GM12875 (cell line): ENCODE measurements around the gene CUEDC1.

Experiments used
- H3K4me3 ChIP-seq: one replicate; pipeline ENCODE4 v1.5.1; 2011; ENCODE audit warnings: low read depth, low read length, control low read depth
- TF ChIP-seq, protein P1 (sequence below): IDR thresholded peaks from 2 replicates; pipeline ENCODE4 v1.5.1; 2011; ENCODE audit warnings: low read depth, mild to moderate bottlenecking, control low read depth, inconsistent platforms, low read length, moderate library complexity, borderline replicate concordance; ENCODE audit not compliant: insufficient read depth

CUEDC1 gene

DNA sequence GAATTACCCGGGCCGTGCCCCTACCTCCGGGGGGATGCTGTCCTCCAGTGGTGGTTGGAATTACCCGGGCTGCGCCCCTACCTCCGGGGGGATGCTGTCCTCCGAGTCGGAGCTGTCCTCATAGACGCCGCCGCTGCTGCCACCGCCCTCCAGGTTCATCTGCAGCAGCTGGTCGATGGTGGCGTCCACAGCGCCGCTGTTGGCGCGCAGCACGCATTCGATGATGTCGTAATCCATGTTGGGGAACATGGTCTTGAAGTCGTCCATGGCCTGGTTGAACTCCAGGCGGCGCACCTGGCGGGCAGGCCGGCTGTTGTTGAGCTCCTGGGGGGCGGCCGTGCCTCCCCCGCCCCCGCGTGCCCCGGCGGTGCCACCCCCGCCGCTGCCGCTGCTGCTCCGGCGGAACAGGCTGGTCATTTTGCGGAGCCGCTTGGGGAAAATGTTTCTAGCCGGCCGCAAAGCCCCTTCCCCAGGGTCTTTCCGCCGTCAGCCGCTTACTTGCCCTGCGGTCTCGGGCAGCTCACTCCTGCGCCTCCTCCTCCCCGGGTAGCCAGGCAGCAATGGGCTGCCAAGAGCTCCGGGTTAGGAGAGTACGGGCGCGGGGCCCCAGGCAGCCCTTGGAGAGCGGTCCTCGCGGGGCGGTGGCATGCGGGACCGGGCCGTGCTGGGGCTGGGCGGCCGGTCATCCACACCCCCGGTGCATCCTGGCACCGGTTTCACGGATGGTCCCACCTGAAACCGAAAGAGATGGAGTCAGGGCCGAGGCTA, 69.9 kb downstream of the CUEDC1 start:
- H3K4me3 ChIP-seq = no peak overlapping the region
- TF ChIP-seq, protein P1, sequence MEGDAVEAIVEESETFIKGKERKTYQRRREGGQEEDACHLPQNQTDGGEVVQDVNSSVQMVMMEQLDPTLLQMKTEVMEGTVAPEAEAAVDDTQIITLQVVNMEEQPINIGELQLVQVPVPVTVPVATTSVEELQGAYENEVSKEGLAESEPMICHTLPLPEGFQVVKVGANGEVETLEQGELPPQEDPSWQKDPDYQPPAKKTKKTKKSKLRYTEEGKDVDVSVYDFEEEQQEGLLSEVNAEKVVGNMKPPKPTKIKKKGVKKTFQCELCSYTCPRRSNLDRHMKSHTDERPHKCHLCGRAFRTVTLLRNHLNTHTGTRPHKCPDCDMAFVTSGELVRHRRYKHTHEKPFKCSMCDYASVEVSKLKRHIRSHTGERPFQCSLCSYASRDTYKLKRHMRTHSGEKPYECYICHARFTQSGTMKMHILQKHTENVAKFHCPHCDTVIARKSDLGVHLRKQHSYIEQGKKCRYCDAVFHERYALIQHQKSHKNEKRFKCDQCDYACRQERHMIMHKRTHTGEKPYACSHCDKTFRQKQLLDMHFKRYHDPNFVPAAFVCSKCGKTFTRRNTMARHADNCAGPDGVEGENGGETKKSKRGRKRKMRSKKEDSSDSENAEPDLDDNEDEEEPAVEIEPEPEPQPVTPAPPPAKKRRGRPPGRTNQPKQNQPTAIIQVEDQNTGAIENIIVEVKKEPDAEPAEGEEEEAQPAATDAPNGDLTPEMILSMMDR = no peak

DNA sequence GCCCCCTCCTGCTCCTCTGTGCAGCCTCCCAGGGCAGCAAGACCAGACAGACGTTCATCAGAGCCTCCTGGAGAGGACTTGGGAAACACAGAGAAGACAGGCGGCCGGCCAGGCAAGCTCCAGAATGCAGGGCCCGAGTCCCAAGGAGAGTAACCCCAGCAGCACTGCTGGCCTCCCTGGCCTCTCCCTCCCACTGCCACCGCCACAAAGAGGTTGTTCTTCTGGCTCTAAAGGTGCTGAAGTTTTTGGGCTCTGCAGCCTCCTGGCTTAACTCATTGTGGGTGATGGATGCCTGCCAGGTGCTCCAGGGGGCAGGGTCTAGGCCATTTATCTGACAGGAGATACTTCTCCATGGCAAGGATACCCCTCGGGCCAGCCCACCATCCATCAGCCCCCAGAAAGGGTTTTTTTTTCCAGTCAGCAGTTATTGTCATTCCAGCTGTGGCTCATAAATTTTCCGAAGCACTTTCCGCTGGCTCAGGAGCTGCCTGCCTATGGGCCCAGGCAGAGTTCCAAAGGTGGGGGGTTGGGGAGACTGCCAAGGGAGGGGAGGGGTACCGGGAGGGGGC, 73.3 kb downstream of the CUEDC1 start:
- TF ChIP-seq, protein P1 = no peak
- H3K4me3 ChIP-seq = no peak overlapping the region

DNA sequence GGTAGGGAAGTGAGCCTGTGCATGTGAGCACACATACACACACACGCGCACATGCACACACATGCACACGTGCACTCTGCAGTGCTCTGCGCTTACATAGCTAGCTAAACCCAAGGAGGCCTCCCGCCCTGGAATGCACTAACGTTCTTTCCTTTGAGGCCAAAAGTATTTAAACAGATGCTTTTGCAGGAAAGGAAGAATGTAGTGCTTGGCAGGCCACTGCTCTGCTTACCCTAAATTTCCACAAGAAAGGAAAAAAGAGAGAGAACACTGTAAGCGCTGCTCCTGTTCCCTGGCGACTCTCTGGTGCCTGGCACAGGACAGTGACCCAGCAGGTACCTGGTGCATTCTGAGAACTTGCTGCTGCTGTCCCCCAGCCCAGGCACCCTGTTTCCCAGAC, 74.1 kb downstream of the CUEDC1 start:
- TF ChIP-seq, protein P1 = no peak
- H3K4me3 ChIP-seq = no peak overlapping the region

DNA sequence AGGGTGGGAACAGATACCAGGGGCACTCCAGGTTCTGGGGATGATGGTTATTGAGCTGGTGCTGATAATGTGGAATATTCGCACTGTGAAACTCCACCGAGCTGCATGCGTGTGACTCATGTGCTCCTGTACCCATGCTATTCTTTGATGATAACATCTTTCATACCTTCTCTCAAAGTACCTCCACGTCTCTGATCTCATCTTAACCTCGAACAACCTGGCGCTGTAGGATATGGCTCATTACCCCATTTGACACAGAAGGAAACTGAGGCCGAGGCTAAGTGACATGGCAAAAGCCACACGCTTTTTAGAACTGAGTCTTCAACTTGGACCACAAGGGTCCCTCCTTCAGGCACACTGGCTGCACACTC, 75.1 kb downstream of the CUEDC1 start:
- TF ChIP-seq, protein P1 = no peak
- H3K4me3 ChIP-seq = no peak overlapping the region

DNA sequence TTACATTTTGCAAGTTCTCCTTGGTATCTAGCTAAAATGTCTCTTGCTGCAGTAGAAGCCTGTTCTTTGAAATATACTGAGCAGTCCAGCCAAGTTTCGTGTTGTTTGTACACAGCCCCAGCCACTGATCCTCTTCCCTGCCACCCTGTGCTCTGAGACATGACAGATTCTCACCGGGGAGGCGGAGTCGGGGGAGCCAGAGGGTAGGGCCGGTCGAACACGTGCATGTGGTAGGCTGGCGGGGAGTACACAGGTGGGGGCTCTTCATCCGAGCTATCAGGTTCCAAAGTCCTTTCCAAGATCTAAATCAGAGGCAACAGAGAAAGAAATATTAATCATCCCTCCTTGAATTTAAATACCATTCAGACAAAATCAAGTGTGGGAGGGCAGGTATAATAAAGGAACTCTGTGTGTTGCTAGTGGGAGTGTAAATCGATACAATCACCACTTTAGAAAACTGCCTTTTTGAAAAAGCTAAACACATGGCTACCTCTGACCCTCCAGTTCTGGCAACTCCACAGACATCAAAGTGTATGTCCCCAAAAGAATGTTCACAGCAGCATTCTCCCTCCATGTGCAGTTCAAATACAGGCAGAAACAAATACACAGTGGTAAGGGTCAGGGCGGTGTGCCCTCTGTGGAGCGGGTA, 75.7 kb downstream of the CUEDC1 start:
- TF ChIP-seq, protein P1 = no peak
- no peak overlapping the region for H3K4me3 ChIP-seq

DNA sequence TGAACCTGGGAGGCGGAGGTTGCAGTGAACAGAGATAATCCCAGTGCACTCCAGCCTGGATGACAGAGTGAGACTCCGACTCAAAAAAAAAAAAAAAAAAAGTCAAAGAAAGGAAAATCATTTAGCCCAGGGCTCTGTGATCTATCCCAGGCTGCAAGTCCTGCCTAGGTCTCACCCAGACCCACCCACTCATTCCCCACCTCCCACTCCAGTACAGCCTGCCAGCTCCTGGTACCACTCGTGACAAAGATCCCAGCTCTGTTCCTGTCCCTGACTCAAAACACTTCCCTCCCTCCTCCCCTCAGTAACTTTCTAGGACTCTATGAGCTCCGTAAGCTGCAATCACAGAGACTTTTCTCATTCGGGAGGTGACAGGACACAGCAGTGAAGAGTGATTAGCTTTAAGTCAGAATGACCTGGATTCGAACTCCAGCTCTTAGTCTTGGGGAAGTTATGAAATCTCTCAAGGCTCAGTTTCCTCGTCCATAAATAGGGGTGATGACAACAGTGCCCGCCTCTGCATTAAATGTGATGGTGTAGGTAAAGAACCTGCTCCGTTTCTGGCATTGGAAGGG, 77.3 kb downstream of the CUEDC1 start:
- TF ChIP-seq, protein P1 = no peak

More for the DNA sequence above, 77.3 kb downstream of the CUEDC1 start:
- H3K4me3 ChIP-seq = no peak overlapping the region
